ENCODE results near the gene TMEM9.

The TMEM9 gene

DNA sequence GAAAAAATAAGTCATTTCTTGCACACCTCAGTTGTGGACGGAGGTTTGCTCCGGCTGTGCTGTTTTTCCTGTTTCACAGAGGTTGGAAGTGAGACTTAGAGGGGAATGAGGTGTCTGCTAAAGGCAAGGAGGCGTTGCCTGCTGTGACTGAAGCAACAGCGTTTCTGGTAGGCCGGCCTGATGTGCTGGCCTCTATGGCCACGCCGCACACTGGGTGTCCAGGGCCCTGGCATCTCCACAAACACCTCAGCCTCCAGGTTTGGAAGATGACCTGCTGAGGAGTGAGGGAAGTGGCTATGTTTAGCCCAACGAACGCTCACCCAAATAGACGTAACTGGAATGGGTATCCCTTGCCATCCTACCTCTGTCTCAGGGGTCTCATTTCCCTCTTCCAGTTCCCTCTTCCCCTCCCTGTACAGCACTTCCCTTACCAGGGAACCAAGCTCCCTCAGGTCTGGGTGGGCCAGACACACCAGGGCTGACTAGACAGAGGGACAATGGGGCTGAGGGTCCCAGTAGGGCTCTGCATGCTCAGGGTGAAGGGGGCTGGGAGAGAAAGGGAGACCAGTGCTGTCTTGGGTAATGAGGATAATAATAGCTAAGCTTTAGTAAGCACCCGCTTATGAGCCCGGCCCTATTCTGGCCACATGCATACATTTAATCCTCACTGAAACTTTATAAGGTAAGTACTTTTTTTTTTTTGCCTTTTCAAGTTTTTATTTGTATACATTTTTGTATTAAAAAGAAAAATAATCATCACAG lies 53.9 kb downstream of the TMEM9 start:
- no peak for DNase-seq

DNA sequence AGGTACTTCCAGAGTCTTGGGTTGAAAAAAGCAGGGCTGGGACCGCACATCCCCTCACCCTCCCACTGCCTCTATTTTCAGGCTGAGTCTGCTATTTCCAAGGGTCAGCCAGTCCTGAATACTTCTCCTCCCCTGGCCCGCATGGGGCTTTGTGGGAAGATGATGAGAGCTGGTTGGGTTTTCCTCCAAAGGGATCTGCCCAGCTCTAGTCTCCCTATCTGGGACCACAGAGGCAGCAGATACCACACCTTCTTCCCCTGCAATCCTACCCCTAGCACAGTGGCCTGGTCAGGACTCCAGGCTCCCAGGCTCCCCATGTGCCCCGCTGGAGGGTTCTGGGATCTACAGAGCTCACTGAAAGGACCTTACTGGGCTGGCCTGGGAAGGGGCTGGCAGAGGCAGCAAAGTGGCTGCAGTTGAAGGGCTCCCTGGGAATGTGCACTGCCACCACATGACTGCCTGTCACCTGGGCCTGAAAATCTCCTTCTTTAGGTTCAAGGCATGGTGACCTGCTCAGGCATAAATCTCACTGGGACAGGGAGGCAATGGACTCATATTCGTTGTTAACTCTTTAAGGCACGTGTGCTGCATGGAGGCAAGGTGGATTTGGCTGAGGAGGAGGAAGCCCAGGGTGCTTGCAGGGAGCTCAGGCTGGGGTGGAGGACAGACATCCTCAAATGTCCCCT lies 55.1 kb downstream of the TMEM9 start:
- no peak for DNase-seq

DNA sequence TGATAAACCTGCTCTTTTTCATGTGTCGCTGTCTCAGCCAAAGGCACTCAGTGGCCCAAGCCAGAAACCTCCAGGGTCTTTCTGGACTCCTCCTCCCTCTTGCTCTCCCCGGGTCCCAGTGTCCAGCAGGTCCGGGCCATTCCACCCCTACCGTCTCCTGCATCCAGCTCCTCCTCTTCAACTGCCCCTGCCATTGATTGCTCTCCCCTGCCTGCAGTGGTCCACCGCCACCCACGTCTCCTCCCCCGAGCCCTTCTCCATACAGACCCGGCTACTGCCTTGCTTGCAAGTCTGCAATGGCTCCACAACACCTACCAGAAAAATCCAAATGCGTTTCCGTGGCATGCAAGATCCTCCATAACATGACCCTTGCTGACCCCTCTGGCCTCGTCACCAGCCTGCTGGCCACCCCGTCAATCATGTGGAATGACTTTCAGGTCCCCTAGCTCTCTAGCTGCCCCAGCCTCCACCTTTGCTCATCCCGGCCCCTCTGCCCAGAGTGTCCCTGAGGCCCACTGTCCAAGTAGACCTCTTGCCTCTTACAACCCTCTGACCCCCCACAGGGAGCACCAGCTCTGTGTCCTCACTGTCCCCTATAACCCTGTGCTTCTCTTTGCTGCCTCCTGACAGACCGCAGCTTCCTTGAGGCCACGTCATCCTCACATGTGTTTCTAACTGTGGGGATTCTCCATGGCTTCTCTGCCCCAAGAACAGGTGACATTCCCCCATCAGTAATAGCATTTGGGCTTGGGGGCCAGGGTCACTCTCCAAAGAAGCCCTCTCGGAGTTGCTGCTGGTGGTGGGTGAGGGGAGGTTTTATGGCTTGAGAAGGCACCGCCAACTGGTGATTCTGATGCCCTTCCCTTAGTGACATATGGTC lies 57.1 kb downstream of the TMEM9 start:
- no peak for DNase-seq

DNA sequence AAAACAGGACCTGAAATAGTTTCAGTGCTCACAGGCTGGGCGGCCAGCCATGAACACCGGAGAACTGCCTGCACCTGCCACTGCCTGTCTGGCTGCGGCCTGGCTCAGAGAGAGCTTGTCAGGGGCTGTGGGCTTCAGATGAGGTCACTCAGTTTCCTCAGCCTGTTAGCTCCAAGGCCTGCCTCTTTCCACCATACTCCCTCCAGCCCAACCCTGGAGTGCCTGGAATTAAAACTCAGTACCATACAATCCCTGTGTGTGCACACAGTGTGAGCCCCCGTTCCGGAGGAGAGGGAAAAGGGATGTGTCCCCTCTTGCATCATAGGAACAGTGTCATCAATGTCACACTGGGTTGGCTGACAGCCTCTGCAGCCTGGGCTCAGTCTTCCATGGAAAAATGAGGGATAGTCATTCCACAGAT lies 58.2 kb downstream of the TMEM9 start:
- no peak for DNase-seq

DNA sequence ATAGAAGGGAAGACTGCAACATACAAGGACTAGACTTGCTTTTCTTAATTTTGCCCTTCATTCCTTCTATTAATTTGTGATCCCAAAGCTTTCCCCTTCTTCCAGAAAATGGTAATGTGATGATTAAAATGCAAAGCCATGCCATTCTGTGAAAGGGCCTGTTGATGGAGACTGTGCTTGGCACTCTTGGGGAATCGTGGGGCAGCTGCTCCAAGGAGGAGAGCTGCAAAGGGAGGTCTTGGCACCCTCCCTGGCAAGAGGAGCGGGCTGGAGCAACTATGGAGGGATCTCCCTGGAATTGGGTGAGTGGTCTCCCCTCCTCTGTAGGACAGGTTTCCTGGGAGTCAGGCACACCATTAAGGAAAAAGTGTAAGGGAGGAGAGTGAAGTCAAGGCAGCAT lies 58.7 kb downstream of the TMEM9 start:
- no peak for DNase-seq

DNA sequence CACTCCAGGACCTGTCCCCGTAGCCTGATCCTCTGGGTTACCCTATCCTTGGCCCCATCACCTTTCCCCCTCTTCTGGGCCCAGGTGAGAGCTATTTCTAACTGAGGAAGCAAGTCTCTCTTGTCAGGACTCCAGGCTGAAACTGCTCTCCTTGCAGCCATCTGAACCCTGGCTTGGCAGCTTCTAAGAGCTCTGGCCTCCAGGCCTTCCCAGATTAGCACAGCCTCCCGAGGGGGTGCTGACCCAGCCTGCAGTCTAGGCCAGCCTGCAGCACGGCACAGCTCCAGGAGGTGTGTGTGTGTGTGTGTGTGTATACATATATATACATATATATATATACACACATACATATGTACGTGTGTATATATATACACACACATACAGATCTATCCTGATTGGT lies 59.4 kb downstream of the TMEM9 start:
- no peak for DNase-seq

DNA sequence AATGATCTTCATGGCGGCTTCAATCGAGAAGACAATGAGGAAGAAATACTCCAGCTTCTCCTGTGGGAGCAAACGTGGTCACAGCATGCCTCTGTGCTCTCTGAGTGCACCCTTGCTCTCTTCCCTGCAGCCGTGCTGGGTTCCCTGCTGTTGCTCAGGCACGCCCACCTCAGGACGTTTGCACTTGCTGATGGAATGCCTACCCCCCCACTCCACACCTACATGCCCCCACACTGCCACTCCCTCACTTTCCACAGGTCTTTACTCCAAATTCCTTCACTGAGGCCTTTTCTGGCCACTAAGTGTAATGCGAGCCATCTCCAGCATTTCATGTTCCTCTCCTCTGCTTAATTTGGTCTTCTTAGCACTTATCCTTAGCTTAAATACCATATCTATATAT lies 60.3 kb downstream of the TMEM9 start:
- DNase-seq: no peak

DNA sequence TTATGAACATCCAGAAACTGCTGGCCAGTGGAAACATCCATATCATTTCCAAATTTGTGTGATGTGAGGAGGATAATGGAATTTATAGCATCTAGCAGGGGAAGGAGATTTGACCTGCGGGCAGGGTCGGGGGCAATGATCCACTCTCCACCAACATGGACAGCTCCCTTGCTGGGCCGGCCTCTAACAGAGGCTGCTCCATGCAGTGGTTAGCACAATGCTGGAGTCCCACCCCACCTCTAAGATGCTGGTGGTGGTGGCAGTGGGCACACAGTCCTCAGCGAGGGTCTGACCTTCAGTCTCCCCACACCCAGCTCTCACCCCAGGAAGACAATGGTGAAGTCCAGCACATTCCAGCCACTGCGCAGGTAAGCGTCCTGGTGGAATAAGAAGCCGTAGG lies 60.7 kb downstream of the TMEM9 start:
- no peak for DNase-seq

DNA sequence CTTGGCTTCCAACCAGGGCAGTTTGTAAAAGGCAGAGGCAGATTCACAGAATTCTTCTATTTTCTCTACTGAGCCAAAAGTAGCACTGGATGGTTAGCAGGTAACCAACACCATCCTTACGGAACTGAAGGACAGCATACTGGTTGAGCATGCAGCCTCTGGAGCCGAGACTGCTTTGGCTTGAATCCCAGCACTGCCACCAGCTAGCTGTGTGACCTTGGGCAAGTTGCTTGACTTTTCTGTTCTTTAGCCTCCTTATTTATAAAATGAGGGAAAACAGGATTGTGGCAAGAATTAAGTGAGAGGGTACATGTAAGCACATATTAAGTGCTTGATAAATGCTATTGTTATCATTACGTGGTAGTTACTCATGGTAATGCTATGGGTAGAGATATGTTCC lies 61.5 kb downstream of the TMEM9 start:
- DNase-seq: no peak

DNA sequence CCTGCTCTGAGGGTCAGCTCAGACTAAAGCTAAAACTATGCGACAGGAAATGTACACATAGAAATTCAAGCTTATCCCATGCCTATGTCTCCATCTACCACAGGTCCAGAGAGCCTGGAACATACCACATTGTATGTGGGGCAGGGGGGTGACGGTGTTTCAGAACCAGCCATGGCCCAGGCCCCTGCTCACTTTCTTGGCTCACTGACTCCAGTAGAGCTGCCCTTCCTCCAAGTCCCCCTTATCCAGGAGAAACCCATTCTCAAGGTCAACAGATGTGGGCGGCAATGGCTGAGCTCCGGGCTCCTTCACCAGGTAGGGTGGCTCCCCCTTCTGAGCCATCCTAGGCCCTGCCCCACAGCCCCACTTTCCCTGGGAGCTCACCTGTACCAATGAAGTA lies 63.0 kb downstream of the TMEM9 start:
- no peak for DNase-seq

DNA sequence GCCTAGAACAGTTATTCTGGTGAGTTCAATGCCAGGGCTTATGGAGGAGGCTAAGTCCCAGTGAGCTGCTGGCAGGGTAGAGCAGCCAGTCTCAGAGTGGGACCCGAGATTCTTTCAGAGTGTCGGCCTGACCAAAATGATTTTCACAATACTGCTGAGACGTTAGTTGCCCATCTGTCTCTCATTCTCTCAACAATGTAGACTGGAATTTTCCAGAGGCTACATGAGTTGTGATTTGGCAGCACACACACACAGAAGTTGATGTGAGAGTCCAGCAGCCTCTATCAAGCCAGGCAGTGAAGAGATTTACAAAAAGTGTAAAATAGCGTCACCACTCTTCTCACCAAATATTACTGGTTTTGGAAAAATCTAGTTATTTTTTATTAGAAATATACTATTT lies 63.7 kb downstream of the TMEM9 start:
- no peak for DNase-seq

DNA sequence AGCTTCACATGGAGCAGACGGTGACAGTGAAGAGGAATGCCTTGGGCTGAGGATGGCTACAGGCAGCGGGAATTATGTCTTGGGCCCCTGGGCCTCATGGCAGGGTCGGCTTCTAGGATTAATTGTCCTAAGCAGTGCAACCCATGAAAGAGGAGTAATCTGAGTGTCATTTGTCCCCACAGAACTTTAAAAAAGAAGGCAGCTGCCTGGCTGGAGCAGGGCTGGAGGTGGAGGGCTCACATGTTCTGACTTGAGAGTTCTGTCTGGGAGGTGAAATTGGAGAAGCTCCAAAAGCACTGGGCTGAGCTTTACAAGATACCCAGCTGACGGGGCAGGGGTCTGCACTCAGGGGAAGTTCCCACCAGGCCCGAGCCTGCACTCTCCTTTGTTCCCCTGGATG lies 64.7 kb downstream of the TMEM9 start:
- DNase-seq: no peak

DNA sequence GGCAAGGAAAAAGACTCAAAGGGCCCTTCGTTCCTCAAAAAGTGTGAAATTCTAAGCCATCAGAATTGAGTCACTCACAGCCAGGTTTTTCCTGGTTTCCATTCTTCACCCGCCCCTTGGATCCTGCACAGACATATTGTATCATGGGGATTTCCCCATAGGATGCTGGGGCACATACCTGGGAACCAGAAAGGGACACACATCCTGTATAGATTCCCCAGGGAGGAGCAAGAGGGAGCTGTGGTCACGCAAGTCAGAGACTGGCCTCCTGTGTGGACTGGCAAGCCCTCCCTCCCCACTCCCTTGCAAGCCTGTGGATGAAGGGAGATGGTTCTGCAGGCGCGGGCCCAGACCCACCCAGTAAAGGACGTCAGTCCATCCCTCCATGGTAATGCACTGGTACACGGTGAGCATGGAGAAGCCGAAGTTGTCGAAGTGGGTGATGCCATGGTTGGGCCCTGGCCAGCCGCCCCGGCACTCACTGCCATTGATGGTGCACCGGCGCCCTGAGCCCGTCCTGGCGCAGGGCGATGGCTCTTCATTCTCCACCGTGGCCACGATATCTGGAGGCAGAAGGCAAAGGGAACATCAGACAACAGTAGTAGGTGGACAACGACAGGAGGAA lies 65.3 kb downstream of the TMEM9 start:
- DNase-seq: no peak

DNA sequence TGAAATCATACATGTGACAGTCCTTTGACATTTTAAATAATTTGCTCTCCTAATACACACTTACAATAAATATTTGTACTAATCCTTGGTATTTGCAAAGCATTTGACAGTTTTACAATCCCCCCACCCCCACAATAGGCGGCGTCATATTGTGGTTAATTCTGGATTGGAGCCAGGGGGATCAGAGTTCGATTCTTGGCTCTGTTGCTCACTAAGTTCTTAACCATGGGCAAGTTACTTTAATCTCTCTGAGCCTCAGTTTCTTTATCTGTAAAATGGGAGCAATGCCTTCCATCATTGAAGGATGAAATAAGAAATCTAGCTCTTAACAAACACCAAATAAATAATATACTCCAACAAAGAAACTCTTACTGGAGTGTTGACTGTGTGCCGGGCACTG lies 65.9 kb downstream of the TMEM9 start:
- DNase-seq: no peak

DNA sequence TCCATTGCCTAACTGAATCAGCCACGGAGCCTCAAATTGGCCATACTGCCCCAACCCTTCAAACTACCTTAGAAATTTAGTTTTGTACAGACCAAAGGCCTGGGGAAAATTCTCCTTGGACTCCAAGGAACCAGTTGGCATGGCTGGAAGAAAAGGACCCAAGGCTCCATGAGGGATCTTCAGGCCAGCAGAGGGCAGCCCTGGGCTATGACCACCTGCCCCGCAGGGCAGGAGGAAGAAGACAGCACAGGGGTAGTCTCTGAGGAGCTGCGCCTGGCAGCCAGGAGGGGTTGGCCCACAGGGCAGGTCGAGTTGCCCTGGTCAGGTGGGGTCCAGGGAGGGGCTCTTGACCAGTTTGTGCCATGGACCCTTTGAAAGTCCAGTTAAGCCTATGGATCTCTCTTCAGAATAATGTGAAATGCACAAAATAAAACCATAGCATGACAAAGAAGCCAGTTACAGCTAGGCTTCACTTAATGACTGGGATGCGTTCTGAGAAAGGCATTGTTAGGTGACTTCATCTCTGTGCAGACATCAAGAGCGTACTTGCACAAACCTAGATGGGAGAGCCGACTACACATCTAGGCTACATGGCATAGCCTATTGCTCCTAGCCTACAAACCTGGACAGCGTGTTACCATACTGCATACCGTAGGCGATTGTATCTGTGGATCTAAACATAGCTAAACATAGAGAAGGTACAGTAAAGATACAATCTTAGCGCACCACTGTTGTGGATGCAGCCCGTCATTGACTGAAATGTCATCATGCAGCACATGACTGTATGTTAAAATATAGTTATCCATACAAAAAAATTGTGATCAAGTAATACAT lies 68.2 kb downstream of the TMEM9 start:
- DNase-seq: peak; percentile 58 to 64

Data from activated CD4-positive, alpha-beta T cell treated with anti-CD3 and anti-CD28 coated beads, Interleukin-2, amount 50 U/mL, for 48 hours (primary cell).